ENCODE measurements around the gene PRKRIP1.
"Not testable (repeated sequence)": the region's sequence is repeated elsewhere in the genome, so short reads cannot be mapped to it uniquely, and the experiment has no call there.

The PRKRIP1 gene

DNA sequence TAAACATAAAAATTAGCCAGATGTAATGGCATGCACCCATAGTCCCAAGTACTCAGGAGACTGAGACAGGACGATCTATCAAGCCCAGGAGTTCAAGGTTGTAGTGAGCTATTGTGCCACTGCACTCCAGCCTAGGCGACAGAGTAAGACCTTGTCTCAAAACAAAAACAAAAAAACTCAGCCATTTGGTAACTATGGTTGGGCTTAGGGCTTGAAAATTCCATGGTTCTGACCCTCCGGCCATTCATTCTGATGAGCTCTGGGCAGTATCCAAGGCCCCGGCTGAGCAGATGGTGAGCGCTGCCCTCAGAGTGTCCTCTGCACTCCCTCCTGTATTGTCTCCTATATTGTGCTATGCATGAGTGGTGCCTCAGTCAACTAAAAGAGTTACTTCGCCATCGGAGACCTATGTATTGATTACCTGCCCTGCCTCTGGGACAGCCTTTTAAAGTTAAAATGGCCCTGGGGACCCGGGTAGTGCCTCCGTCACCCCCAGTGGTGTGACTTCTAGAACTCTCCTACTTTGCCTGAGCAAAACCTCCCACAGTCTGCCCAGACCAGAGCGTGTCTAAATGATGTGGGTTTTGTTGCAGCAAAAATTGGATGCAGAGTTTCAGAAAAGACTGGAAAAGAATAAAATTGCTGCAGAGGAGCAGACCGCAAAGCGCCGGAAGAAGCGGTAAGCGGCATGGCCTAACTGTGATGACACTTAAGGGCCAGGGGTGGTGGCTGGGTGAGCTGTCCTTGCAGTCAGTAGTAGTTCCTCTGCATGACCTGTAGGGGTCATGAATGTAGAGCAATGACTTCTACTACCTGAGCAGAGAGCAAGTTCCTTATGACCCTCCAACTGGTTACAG lies 8.1 kb downstream of the PRKRIP1 start:
- DNase-seq = no peak

DNA sequence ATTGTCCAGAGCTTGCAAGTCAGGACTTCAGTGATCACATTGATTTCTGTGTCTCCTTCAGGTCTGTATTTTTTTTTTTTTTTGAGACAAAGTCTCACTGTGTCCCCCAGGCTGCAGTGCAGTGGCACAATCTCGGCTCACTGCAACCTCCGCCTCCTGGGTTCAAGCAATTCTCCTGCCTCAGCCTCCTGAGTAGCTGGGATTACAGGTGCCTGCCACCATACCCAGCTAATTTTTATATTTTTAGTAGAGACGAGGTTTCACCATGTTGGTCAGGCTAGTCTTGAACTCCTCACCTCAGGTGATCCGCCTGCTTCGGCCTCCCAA lies 8.7 kb downstream of the PRKRIP1 start:
- not testable (repeated sequence) for DNase-seq

DNA sequence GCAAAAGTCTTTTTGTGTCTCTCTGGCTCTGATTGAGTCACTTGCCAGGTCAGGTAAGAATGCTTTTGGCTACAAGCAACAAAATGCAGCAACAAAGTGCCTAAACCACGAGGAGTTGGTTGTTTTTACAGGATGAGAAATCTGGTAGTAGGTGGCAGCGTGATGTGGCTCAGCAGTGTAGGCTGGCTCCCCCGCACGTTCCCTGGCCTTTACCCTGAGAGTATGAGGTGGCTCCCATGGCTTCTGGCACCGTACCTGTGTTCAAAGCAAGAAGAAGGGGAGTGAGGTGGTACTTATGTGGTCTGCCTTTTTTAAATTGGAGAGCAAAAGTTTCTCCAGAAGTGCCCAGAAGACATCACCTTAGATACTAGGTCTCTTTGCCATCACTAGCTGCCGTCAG lies 11.7 kb downstream of the PRKRIP1 start:
- DNase-seq = no peak

DNA sequence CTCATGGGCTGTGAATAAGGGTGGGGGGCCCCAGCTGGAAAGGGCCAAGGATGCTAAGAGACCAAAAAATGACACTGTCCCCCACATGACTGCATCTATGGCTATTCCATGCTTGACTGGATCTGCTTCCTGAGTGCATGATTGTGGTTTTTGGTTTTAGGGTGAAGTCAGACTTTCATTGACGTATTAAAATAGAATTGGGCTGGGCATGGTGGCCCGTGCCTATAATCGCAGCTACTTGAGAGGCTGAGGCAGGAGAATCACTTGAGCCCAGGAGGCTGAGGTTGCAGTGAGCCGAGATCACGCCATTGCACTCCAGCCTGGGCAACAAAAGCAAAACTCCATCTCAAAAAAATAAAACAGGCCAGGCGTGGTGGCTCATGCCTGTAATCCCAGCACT lies 12.4 kb downstream of the PRKRIP1 start:
- not testable (repeated sequence) for DNase-seq

DNA sequence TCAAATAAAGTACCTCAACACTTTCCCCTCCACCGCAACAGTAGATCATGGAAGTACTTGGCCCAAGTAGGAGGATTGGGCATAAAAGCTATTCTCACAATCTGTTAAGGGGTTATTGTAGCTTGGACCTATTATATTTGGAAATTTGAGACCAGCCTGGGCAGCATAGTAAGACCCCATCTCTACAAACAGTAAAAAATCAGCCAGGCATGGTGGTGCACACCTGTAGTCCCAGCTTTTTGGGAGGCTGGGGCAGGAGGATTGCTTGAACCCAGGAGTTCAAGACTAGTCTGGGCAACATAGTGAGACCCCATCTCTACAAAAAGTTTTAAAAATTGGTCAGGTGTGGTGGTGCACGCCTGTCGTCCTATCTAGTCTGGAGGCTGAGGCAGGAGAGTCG lies 13.2 kb downstream of the PRKRIP1 start:
- no peak for DNase-seq

DNA sequence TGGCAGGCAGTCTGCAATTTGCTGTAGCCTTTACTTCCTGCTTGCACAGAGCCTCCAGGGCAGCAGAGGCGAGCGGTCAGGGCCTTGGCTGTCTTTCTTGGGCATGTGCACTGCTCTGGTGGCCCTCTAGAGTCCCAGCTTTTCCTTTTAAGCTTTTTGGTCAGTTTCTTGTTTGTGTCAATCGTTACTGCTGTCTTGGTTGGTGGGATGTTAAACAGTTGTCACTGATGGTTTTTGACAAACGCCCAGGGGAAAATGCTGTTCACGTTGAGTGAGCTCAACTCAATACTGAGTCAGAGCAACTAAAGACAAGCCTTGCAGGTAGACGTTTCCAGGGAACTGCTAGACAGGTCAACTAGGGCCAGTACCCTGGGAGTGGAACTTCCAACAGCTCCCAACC lies 14.0 kb downstream of the PRKRIP1 start:
- no peak for DNase-seq

DNA sequence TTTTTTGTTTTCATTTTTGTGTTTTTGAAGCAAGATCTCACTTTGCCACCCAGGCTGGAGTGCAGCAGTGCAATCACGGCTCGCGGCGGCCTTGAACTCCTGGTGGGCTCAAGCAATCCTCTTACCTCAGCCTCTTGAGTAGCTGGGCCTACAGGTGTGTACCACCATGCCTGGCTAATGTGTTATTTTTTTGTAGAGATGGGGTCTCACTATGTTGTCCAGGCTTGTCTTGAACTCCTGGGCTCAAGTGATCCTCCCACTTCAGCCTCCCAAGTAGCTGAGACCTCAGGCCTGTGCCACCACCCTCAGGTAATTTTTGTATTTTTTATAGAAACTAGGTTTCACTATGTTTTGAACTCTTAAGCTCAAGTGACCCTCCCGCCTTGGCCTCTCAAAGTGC lies 14.8 kb downstream of the PRKRIP1 start:
- no peak for DNase-seq

DNA sequence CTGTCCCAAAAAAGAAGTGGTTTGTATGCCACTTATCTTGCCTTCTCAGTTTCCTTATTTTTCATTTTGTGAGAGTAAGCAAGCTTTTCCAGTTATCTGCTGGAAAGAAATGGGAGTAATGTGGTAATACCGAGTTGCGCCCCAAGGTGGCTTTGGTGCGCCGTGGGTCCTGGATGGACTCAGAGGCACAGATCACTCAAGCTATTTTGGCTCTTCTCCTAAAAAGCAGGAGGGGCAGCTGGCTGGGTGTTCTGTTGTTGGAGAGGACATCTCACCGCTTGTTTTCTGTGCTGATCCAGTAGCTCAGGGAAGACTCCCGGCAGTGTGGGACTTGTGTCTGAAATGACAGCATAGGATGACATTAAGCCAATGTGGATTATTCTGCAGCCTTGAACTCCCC lies 16.4 kb downstream of the PRKRIP1 start:
- no peak for DNase-seq

DNA sequence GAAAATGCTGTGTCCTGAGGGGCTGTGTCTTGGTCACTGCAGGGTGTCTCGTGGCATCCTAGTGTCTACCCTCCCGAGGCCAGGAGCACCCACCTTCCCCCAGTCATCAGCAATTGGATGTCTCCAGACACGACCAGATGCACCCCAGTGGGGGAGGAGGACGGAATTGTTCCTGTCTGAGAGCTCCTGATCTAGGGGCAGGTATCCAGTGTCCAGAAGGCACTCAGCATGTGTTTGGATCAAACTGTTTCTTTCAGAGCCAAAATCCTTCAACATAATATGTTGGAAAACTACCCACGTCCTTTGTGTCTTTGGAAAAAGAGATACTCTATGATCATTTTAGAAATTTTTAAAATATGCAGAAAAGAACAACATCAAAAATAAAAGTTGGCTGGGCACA lies 16.9 kb downstream of the PRKRIP1 start:
- no peak for DNase-seq

DNA sequence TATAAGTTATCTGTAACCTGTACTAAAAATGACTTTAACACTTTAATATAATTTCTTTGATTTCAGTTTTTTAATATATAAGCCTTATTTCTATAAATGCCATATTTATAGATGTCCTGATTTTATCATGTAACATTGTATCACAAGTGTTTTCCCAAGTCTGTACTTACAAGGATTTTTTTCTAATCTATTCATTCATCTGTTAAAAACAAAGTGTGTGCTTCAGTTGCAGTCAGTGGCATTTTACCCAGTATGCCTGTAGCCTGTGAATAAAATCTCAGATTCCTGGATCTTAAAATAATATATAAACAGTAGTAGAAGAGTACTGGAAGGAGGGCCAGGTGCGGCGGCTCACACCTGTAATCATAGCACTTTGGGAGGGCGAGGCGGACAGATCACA lies 17.4 kb downstream of the PRKRIP1 start:
- DNase-seq = no peak

DNA sequence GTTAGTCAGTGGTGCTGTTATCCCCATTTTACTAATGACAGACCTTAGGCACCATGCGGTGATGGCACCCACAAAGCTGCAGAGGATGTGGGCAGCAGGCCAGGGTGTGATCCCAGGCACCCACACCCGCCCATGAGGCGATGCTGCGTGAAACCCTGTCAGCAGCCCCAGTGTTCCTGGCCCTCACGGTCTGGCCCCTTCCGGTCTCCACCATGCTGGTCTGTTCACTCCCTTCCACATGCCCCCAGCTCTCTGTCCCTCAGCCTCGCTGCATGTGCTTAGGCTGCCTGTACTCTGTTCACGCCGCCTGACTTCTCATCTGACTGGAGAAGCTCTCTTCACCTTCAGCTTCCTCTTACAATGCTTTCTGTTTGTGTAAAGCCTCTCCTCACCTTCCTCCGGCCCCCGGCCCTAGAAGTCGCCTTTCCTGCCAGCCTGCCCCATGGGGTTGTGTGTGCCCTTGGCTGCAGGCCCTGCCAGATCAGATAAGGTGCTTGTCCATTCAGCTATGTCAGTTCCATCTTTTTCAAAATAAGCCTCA lies 19.6 kb downstream of the PRKRIP1 start:
- DNase-seq = no peak

DNA sequence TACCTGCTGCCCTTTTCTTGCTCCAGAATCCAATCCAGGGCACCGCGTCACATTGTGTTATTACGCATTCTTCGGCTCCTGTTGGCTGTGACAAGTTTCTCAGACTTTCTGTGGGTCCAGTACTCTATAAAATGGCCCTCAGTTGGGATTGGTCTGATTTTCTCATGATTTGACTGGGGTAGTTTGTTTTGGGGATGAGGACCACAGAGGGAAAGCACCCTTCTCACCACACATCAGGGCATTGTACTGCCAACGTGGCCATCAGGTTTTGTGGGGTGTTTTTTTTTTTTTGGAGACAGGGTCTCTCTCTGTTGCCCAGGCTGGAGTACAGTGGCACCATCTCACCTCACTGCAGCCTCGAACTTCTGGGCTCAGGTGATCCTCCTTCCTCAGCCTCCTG lies 20.2 kb downstream of the PRKRIP1 start:
- DNase-seq = no peak

DNA sequence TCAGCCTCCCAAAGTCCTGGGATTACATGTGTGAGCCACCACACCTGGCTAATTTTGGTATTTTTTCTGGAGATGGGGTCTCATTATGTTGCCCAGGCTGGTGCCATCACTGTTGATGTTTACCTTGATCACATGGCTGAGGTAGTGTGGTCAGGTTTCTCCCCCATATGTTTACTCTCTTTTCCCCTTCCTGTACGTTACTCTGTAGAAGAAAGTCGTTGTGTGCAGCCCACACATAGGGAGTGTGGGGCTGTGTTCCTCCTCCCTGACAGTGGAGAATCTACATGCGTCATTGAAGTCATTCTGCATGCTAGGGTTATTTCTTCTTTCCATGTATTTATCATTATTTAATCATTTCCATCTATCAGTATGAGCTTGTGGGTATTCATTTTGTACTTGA lies 20.9 kb downstream of the PRKRIP1 start:
- DNase-seq = no peak

DNA sequence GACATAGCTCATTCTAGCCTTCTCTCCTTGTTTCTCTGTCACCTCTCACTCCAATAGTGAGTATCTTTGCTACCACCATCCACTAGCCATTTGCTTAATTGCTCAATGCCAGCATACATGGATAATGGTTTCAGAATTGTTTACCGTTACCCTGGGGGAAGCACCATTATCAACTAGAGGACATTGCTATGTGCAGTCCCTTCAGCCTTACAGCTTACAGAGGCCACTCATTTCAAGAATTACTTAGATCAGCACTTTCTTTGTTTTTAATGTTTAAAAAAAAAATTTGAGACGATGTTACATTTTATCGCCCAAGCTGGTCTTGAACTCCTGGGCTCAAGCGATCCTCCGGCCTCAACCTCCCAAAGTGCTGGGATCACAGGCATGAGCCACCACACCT lies 22.4 kb downstream of the PRKRIP1 start:
- no peak for DNase-seq

DNA sequence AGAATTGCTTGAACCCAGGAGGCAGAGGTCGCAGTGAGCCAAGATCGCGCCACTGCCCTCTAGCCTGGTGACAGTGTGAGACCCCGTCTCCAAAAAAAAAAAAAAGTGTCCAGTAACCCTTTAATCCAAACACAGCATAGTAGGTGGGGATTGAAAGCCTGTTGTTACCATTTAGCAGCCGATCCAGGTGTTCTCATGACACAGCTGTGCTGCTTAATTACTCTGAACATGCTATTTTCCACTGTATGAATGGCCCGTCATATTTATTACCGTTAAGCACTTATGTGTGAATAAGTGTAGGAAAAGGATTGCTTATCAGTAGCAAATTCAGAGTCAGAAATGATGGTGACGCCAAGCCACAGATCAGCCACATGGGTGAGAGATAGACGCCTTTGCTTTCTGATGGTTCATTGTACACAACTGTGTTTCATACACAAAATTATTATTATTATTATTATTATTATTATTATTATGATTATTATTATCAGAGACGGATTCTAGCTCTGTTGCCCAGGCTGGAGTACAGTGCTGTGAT lies 25.6 kb downstream of the PRKRIP1 start:
- DNase-seq = no peak

DNA sequence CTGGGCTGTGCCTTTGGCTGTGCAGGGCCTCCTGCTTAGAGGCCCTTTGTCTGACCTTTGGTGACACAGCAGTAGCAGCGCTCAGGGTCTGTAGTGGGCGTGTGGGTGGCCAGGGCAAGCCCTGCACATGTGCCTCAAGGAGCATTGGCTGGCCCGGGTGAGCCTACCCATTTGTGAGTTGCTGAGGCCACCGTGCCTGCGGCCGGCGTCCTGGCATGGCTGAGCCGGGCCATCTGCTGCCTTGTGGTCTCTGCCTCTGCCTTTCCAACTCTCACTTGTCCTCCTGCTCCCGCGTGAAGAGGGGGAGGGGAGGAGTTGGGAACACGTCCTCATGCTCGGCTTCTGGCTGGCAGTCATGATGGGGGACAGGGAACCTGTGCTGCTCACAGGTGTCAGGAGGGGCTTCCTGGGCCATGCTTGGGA lies 28.0 kb downstream of the PRKRIP1 start:
- no peak for DNase-seq

DNA sequence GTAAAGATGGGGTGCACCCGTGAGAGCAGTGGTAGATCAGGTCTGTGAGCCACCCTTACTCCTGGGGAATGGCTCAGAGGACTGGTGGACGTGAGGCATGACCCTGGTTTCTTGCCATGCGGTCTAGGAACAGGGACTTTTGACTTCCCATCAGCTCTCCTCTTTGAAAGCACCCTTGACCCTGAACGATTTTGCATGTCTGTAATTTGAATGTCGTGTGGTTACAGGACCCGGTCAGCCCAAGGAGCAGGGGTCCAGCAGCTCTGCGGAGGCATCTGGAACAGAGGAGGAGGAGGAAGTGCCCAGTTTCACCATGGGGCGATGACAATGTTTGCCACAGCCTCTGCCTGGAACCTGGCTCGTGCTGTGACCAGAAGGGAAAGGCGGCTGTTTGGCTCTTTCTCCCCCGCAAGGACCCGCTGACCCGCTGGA lies 28.6 kb downstream of the PRKRIP1 start:
- DNase-seq = no peak

DNA sequence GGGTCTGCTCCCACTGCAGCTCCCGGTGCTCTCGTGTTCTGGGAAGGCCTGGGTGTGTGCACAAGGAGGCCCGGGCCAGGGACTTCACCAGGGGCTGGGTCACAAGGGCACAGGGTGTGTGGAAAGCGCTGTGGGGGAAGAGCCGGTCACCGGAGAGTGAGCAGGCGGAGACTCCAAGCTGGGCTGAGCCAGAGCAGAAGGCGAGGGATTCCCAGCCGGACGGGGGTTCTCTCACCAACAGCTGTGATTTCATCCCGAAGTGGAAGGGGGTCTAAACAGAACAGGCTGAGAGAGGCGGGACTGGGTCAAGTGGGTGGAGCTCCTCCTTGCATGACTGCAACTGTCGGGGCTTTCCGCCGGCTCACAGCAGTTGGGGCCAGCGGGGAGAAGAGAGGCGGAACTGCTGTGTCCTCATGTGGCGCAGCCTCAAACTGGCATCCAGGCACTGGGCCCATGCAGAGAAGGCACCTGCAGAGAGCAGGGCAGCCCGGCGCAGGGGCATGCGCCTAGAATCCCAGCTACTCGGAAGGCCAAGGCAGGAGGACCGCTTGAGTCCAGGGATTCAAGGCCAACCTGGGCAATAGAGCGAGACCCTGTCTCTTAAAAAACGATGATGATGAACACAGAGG lies 29.6 kb downstream of the PRKRIP1 start:
- DNase-seq = no peak

DNA sequence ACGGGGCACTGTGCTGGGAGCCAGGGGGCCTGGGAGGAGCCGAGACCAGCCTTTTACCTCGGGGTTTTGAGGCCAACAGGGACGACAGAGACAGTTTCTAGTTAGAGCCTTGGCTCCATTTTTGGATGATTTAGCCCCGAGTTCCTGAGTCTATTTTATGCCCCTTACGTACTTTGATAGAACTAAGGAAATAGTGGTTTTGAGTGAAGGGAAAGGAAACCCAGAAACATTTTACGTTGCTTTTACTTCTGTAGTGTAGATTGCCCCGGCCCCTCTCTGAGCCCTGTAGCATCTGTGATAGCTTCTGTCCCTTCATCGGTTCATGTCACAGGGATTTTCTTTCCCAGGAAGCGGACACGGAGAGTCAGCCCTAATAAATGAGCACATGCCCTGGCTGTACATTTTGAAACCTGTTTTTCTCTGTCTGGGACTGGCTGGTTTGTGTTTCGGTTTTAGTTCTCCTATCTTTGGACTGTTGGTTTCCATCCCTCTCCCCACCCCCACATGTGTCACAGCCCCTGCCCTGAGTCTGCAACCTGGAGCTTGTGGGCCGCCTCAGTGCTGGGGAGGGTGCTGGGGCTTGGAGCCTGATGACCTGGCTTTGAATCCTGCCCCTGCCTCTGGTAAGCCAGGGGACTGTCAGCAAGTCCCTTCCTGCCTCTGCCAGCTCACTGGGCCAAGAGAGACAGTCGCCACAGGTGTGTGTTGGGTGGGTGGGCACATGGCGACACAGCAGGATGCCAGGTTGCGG lies 30.3 kb downstream of the PRKRIP1 start:
- DNase-seq = no peak

DNA sequence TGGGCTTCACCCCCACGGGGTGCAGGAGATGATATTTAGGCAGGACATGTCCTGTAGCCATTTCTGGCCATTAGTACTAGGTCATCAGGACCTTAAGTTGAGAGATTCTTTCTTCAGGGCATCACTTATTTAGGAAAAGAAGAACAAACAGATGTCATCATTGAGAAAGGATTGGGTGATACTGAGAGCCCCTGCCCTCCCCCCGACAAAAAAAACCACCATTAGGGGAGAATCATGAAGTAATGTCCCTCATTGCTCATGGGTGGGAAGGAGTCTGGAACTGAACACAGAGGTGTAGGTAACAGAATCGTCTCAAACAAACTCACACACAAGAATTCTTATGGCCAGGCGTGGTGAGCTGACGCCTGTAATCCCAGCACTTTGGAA lies 30.8 kb downstream of the PRKRIP1 start:
- no peak for DNase-seq

DNA sequence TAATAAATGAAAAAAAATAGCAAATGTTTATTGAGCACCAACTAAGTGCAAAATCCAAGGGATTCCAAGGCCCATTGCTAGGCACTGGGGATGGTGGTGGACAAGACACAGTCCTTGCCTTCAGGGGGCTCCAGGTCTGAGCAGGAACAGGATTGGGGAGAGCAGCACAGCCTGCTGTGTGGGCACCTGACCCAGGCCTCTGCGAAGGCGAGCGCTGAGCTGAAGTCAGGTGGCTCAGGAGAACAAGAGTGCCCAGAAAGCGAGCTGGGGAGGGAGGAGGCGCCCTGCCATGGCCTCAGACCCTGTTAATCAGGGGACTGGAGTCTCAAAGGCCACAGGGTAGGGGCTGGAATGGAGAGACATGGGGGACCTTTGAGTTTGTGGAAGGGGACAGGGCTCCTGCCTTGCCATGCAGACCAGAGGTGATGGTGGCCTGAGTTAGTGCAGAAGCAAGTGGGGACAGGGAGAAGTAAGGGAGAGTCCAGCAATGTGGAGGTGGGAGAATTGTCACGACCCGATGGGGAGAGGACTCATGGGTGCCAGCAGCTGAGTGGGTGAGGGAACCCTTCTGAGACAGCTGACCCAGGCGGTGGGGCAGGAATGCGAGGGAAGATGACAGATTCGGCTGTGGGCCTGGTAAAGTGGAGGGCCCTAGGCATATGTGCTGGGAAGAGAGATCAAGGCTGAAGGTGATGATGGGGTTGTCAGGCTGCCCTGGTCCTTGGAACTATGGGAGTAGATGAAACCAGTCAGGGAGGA lies 33.2 kb downstream of the PRKRIP1 start:
- no peak for DNase-seq

DNA sequence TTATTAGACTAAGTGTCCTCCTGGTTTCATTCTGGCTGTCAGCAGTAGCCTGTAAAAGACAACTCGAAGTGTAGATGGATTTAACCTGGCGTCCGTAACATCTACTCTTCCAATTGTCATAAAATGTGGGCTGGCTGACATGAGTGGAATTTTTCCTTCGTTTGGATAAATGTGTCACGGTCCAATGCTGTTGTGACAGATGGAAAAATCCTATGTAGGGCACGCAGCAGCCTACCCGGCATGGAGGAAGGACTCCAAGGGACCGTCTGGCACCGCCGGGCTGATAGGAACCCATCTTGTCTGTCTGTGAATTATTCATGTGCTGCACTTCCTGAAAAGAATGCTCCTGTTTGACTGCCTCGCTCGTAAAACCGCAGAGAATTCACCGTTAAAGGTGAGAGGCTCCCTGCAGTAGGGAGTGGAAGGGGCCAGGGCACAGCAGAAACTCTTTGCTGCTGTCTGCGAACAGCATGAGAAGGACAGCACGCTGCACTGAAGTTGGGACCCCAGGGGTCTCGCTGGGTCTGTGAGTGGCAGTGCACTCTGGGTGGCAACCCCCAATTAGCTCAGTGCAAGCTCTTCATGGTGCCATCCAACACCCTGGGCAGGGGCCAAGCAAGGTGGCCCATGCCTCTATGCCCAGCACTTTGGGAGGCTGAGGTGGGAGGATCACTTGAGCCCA lies 35.6 kb downstream of the PRKRIP1 start:
- DNase-seq = no peak
